H1 (cell line): ENCODE measurements around the gene FMNL2. TPM values are rescaled to one million over a fixed set of nuclear protein-coding genes. Genes with fewer than 3 reads are reported as not detected.

ENCODE experiments used
- CTCF ChIA-PET: fragments of 300-600 bp; sonication (Branson Sonifier 250); formaldehyde crosslinking; loops from one replicate; lab custom pipeline; 2021; ENCODE audit not compliant: partially characterized antibody; lab: Charles Lee
- POLR2A ChIA-PET: fragments of 300-600 bp; sonication (Branson Sonifier 250); formaldehyde crosslinking; loops from one replicate; lab custom pipeline; 2021; ENCODE audit warnings: inconsistent platforms; ENCODE audit not compliant: partially characterized antibody; lab: Charles Lee
- DNase-seq, 2 experiments: peaks; one replicate each; pipeline versions ENCODE4 v3.0.0 to v3.0.0-alpha.2; 2010 to 2022; ENCODE audit warnings: low spot score in 2 of 2, low read depth in 1 of 2, mixed read lengths in 1 of 2
- FAIRE-seq: peaks from 2 replicates; lab custom pipeline; 2011; peaks lifted over from hg19 to GRCh38; lab: Jason Lieb, UNC
- H2AFZ ChIP-seq: 2 replicates; pipeline ENCODE4 v1.8.1; 2012; ENCODE audit warnings: low read length, inconsistent platforms
- H2AK5ac ChIP-seq: 2 replicates; pipeline ENCODE4 v1.6.1; 2013; ENCODE audit warnings: low read depth, low read length
- H2BK120ac ChIP-seq: replicated peaks from 2 replicates; pipeline ENCODE3; 2013; ENCODE audit warnings: low read depth, low read length, inconsistent platforms
- H2BK12ac ChIP-seq: 2 replicates; pipeline ENCODE4 v1.6.1; 2013; ENCODE audit warnings: low read depth, low read length
- H2BK15ac ChIP-seq: 2 replicates; pipeline ENCODE4 v1.6.1; 2013; ENCODE audit warnings: low read length
- H2BK20ac ChIP-seq: 2 replicates; pipeline ENCODE4 v1.6.1; 2013; ENCODE audit warnings: low read length
- H2BK5ac ChIP-seq: 2 replicates; pipeline ENCODE4 v1.6.1; 2013; ENCODE audit warnings: low read depth, low read length
- H3K14ac ChIP-seq: 2 replicates; pipeline ENCODE4 v1.6.1; 2013; ENCODE audit warnings: inconsistent platforms; ENCODE audit not compliant: insufficient read length
- H3K18ac ChIP-seq: 2 replicates; pipeline ENCODE4 v1.6.1; 2013; ENCODE audit warnings: low read length; ENCODE audit errors: extremely low read depth
- H3K23ac ChIP-seq: 2 replicates; pipeline ENCODE4 v1.6.1; 2013; ENCODE audit warnings: inconsistent platforms; ENCODE audit not compliant: insufficient read length
- H3K23me2 ChIP-seq: 2 replicates; pipeline ENCODE4 v1.6.1; 2013; ENCODE audit warnings: low read depth, low read length
- H3K27ac ChIP-seq: 2 replicates; pipeline ENCODE4 v1.6.1; 2011; ENCODE audit warnings: low read depth, low read length, inconsistent platforms
- H3K27me3 ChIP-seq, 4 experiments: replicated peaks in 1 of 4; 1 replicate in 1 of 4; 2 replicates in 3 of 4; pipeline versions ENCODE4 v1.6.1 to v1.8.1; 2011 to 2013; ENCODE audit warnings: low read length in 3 of 4, mild to moderate bottlenecking in 3 of 4, inconsistent platforms in 2 of 4, mixed read lengths in 2 of 4, moderate library complexity in 1 of 4; ENCODE audit not compliant: control insufficient read depth in 3 of 4, insufficient read depth in 3 of 4; ENCODE audit errors: extremely low read depth in 1 of 4
- H3K36me3 ChIP-seq, 4 experiments: 2 replicates each; pipeline versions ENCODE4 v1.6.1 to v1.8.1; 2011 to 2013; ENCODE audit warnings: mild to moderate bottlenecking in 4 of 4, low read length in 3 of 4, moderate library complexity in 2 of 4, control low read depth in 1 of 4, inconsistent platforms in 1 of 4; ENCODE audit not compliant: insufficient read depth in 4 of 4, control insufficient read depth in 2 of 4
- H3K4ac ChIP-seq: replicated peaks from 2 replicates; pipeline ENCODE3; 2013; ENCODE audit warnings: low read length, low read depth, mixed read lengths, inconsistent platforms; ENCODE audit not compliant: insufficient read length
- H3K4me1 ChIP-seq, 4 experiments: replicated peaks in 1 of 4; 1 replicate in 1 of 4; 2 replicates in 3 of 4; pipeline versions ENCODE4 v1.6.1 to v1.8.1; 2011 to 2013; ENCODE audit warnings: low read length in 3 of 4, inconsistent platforms in 2 of 4, mixed read lengths in 1 of 4; ENCODE audit not compliant: insufficient read depth in 4 of 4, control insufficient read depth in 3 of 4
- H3K4me2 ChIP-seq, 2 experiments: 2 replicates each; pipeline versions ENCODE4 v1.6.1 to v1.8.1; 2011 to 2013; ENCODE audit warnings: low read depth in 2 of 2, low read length in 2 of 2, control low read depth in 1 of 2, inconsistent platforms in 1 of 2, mild to moderate bottlenecking in 1 of 2; ENCODE audit not compliant: insufficient read depth in 1 of 2
- H3K4me3 ChIP-seq, 4 experiments: fragments of 200-600, 300-600 bp in 1 of 4; sonication (generic), shearing (Covaris generic), sonication (Bioruptor Twin) in 1 of 4; 2 replicates each; pipeline versions ENCODE4 v1.5.1 to v1.8.1; 2011 to 2016; ENCODE audit warnings: low read length in 4 of 4, low read depth in 3 of 4, control low read depth in 2 of 4, inconsistent platforms in 2 of 4, mild to moderate bottlenecking in 2 of 4, mixed read lengths in 1 of 4, moderate library complexity in 1 of 4; ENCODE audit not compliant: insufficient read depth in 2 of 4; ENCODE audit errors: extremely low read depth in 1 of 4
- H3K56ac ChIP-seq: replicated peaks from 2 replicates; pipeline ENCODE3; 2013; ENCODE audit warnings: low read depth, mild to moderate bottlenecking, mixed read lengths, low read length, inconsistent platforms; ENCODE audit not compliant: insufficient read length
- H3K79me1 ChIP-seq: 2 replicates; pipeline ENCODE4 v1.6.1; 2013; ENCODE audit warnings: low read depth, low read length, control low read depth
- H3K79me2 ChIP-seq, 2 experiments: 2 replicates each; pipeline versions ENCODE4 v1.6.1 to v1.8.1; 2012 to 2013; ENCODE audit warnings: low read length in 2 of 2, mild to moderate bottlenecking in 2 of 2, inconsistent platforms in 1 of 2; ENCODE audit not compliant: insufficient read depth in 2 of 2, control insufficient read depth in 1 of 2
- H3K9ac ChIP-seq, 4 experiments: replicated peaks in 1 of 4; 1 replicate in 1 of 4; 2 replicates in 3 of 4; pipeline versions ENCODE4 v1.6.1 to v1.8.1; 2011 to 2013; ENCODE audit warnings: low read depth in 3 of 4, low read length in 3 of 4, control low read depth in 2 of 4, mild to moderate bottlenecking in 2 of 4, moderate library complexity in 2 of 4, inconsistent platforms in 1 of 4; ENCODE audit errors: extremely low read depth in 1 of 4
- H3K9me3 ChIP-seq, 2 experiments: 2 replicates each; pipeline versions ENCODE4 v1.6.1 to v1.8.1; 2012 to 2013; ENCODE audit warnings: mild to moderate bottlenecking in 2 of 2, moderate library complexity in 2 of 2, control low read depth in 1 of 2, inconsistent platforms in 1 of 2, low read depth in 1 of 2, low read length in 1 of 2, mixed read lengths in 1 of 2; ENCODE audit not compliant: insufficient read depth in 2 of 2
- H4K20me1 ChIP-seq, 2 experiments: replicated peaks in 1 of 2; 2 replicates each; pipeline versions ENCODE3 to v1.8.1; 2011 to 2013; ENCODE audit warnings: inconsistent platforms in 2 of 2, low read length in 2 of 2, mild to moderate bottlenecking in 1 of 2; ENCODE audit not compliant: insufficient read depth in 2 of 2, control insufficient read depth in 1 of 2
- H4K5ac ChIP-seq: 2 replicates; pipeline ENCODE4 v1.6.1; 2013; ENCODE audit warnings: low read length, low read depth, mixed read lengths, inconsistent platforms; ENCODE audit not compliant: insufficient read length
- H4K8ac ChIP-seq: 2 replicates; pipeline ENCODE4 v1.8.0; 2013; ENCODE audit warnings: mild to moderate bottlenecking, moderate library complexity, low read length, inconsistent platforms; ENCODE audit not compliant: insufficient read depth; ENCODE audit errors: extremely low read depth
- H4K91ac ChIP-seq: replicated peaks from 2 replicates; pipeline ENCODE3; 2013; ENCODE audit warnings: low read length, mixed read lengths, inconsistent platforms; ENCODE audit not compliant: insufficient read length
- CHD1 ChIP-seq: IDR thresholded peaks from 2 replicates; pipeline ENCODE4 v1.6.1; 2012; ENCODE audit warnings: low read depth, low read length, improper control_type of control experiment
- CHD2 ChIP-seq: IDR thresholded peaks from 2 replicates; pipeline ENCODE4 v1.6.1; 2012; ENCODE audit warnings: low read length, improper control_type of control experiment
- KDM4A ChIP-seq: IDR thresholded peaks from one replicate; pipeline ENCODE4 v1.7.1; 2012; ENCODE audit warnings: low read depth, mild to moderate bottlenecking, moderate library complexity, low read length, inconsistent platforms; ENCODE audit not compliant: severe bottlenecking
- KDM5A ChIP-seq: fragments of 200-600 bp; IDR thresholded peaks from 2 replicates; pipeline ENCODE4 v1.7.1; 2012; ENCODE audit warnings: mild to moderate bottlenecking, low read length, inconsistent platforms, mixed read lengths
- RNF2 ChIP-seq: fragments of 200-900, 300-1000 bp; sonication (generic); IDR thresholded peaks from 2 replicates; pipeline ENCODE4 v1.7.1; 2016; ENCODE audit warnings: borderline replicate concordance, low read depth, mild to moderate bottlenecking, antibody characterized with exemption, low read length; ENCODE audit not compliant: poor library complexity, severe bottlenecking; ENCODE audit errors: missing control alignments
- SAP30 ChIP-seq: fragments of 300-600 bp; sonication (generic); IDR thresholded peaks from 2 replicates; pipeline ENCODE4 v1.7.1; 2012; ENCODE audit warnings: low read length, moderate library complexity, mild to moderate bottlenecking, inconsistent platforms; ENCODE audit not compliant: insufficient read depth, insufficient replicate concordance
- WGBS, 2 experiments: shearing (Covaris generic) in 1 of 2; methylation state at CpG; one replicate each; pipeline versions ENCODE4 v1.1.6 to v1.1.7; 2013 to 2015; ENCODE audit warnings: low lambda C conversion rate in 2 of 2, mixed read lengths in 2 of 2, inconsistent platforms in 1 of 2, low coverage in 1 of 2, missing lambda C conversion rate in 1 of 2; ENCODE audit not compliant: insufficient replicate concordance in 2 of 2, insufficient coverage in 1 of 2, insufficient read length in 1 of 2; ENCODE audit errors: extremely low coverage in 1 of 2, missing lambda C conversion rate in 1 of 2; 5-methylcytosine and 5-hydroxymethylcytosine counted together
- polyA plus RNA-seq, 7 experiments: library from polyadenylated mRNA; depleted of rRNA in 3 of 7; stranded (reverse) in 5 of 7; unstranded in 2 of 7; fragments of >200 nt in 5 of 7; fragments of 200-250 nt in 2 of 7; gene quantifications; 1 replicate in 5 of 7; 2 replicates in 1 of 7; 4 replicates in 1 of 7; pipeline versions ENCODE4 v1.2.1 to v1.2.3, GENCODE V29; 2011 to 2013; ENCODE audit warnings: missing spikeins in 2 of 7, mixed read lengths in 2 of 7
- total RNA-seq: library from RNA; stranded (reverse); fragmentation: NEBNext Ultra II Directional; extraction: Animal tissue kit (Norgen Biotek cat#: 25700); gene quantifications from 2 replicates; pipeline ENCODE4 v1.2.1, GENCODE V29; 2021

The FMNL2 gene
- total and polyA plus RNA-seq, 2 of the 8 experiments (the other 6 are each of a cell fraction or from before 2014, with no cell fraction given), result 15.5 to 45.1 TPM

DNA sequence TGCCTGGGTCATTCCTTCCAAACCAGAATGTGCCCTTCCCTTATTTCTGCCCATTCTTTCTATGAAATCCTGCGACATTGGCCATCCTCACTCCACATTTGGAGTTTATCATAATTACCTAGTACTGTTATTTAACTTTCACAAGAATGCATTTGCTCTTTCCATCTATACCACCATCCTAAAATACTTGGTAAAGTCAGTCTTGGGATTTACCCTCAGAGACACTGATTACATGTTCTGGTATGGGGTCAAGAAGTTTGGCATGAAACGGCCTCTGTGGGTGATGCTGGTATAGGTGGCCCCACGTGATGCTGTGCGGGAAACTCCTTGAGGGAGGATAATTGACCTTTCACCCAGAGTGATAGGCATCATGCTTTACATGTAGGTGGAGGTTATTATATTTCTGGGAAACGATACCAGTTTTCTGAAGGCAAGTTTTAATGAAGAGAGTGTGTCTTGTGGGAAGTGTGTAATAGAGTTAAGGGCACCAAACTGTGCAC is 123.5 kb downstream of the FMNL2 start:
- no peak overlapping the region for H2BK12ac ChIP-seq
- H3K79me1 ChIP-seq, result no peaks in the 10 kb centered on the region
- no peak overlapping the region for H3K4ac ChIP-seq
- H3K4me3 ChIP-seq, result no peak overlapping the region
- H2BK20ac ChIP-seq, result no peak overlapping the region
- no peak overlapping the region for H3K9ac ChIP-seq
- H3K27me3 ChIP-seq, result no peaks in the 10 kb centered on the region
- no peak overlapping the region for H3K56ac ChIP-seq
- H3K14ac ChIP-seq, result no peak overlapping the region
- H3K27ac ChIP-seq, result no peak overlapping the region
- no peaks in the 10 kb centered on the region for H3K9me3 ChIP-seq
- FAIRE-seq (no peak), DNase-seq (no peak)
- H2BK5ac ChIP-seq, result no peak overlapping the region
- no peaks in the 10 kb centered on the region for H3K23me2 ChIP-seq
- no peak overlapping the region for H3K18ac ChIP-seq
- H4K5ac ChIP-seq, result no peak overlapping the region
- H3K4me1 ChIP-seq, result peaks cover 5 to 19% (median 8%) of the 10 kb centered on the region in 4 experiments; a peak in 6 of 7 replicates
- POLR2A ChIA-PET, result no interaction called here
- no peaks in the 10 kb centered on the region for H3K36me3 ChIP-seq
- CTCF ChIA-PET, result no interaction called here
- H2AK5ac ChIP-seq, result no peak overlapping the region
- H3K79me2 ChIP-seq, result peaks cover 0 to 87% of the 10 kb centered on the region in 2 experiments; a peak in 3 of 4 replicates
- no peak overlapping the region for H3K4me2 ChIP-seq
- no peak overlapping the region for H2BK120ac ChIP-seq
- 90% methylated on average over 5 of the region's 5 CpGs; no CpG with 5 or more reads in 1 of the 2 experiments for WGBS, 2 experiments
- H4K8ac ChIP-seq, result no peak overlapping the region
- no peaks in the 10 kb centered on the region for H4K20me1 ChIP-seq
- H2BK15ac ChIP-seq, result no peak overlapping the region
- H4K91ac ChIP-seq, result no peak overlapping the region
- no peak overlapping the region for H3K23ac ChIP-seq
- H2AFZ ChIP-seq, result no peak overlapping the region
- TF ChIP-seq CHD2, result no peak
- TF ChIP-seq KDM4A, result no peak
- no peak for TF ChIP-seq CHD1
- TF ChIP-seq RNF2, result no peak
- no peak for TF ChIP-seq KDM5A
- no peak for TF ChIP-seq SAP30
